Esophagus squamous epithelium (tissue), 4 donors: ENCODE results near the gene ZDHHC18.

Source experiments
- CTCF ChIP-seq, 6 experiments: fragments of 450-650 bp in 4 of 6; fragments of 200-600 bp in 2 of 6; sonication (generic) in 2 of 6; IDR thresholded peaks; one replicate each; pipeline ENCODE4 v1.5.1; 2016 to 2019; ENCODE audit warnings: antibody characterized with exemption in 6 of 6, mild to moderate bottlenecking in 4 of 6, moderate library complexity in 4 of 6
- POLR2A ChIP-seq, 4 donors: fragments of 450-650 bp; IDR thresholded peaks; one replicate each; pipeline ENCODE4 v1.6.1; 2017; ENCODE audit warnings: antibody characterized with exemption in 4 of 4, mild to moderate bottlenecking in 4 of 4, moderate library complexity in 3 of 4

GRCh38 chr1:26832249-26832960, 5.9 kb downstream of the ZDHHC18 start:
- TF ChIP-seq CTCF (IDR thresholded peaks at IDR 0.05) (no peak), POLR2A (IDR thresholded peaks at IDR 0.05) (no peak)
